ENCODE measurements around the gene NUP205. TPM values are rescaled to one million over a fixed set of nuclear protein-coding genes. Genes with fewer than 3 reads are reported as not detected.

Gene NUP205
- total RNA-seq, 6 experiments from 2014 or later: 32.3 to 54.7 (median 49.9) TPM

DNA sequence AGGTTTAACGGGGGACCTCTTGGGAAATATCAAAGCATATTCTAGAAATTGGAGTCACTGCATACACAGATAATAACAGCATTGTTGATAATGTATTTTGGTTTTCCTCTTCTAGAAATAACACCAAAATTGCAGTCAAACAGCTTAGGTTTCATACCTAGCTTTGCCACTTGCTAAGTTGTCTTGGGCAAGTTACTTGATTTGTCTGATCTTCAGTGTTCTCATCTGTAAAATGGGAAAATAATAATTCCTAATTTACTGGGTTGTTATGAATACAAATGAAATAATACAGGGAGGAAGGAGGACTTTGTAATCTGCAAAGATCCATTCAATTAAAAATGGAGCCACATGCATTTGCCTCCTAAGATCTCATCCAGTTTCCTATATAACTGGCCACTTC is 20.3 kb upstream of the NUP205 start:
- no peak overlapping the region for H3K27ac Mint-ChIP-seq
- H3K27me3 Mint-ChIP-seq (ENCODE audit: insufficient read depth): peaks cover 13% of the 10 kb centered on the region
- TF ChIP-seq, protein P1, sequence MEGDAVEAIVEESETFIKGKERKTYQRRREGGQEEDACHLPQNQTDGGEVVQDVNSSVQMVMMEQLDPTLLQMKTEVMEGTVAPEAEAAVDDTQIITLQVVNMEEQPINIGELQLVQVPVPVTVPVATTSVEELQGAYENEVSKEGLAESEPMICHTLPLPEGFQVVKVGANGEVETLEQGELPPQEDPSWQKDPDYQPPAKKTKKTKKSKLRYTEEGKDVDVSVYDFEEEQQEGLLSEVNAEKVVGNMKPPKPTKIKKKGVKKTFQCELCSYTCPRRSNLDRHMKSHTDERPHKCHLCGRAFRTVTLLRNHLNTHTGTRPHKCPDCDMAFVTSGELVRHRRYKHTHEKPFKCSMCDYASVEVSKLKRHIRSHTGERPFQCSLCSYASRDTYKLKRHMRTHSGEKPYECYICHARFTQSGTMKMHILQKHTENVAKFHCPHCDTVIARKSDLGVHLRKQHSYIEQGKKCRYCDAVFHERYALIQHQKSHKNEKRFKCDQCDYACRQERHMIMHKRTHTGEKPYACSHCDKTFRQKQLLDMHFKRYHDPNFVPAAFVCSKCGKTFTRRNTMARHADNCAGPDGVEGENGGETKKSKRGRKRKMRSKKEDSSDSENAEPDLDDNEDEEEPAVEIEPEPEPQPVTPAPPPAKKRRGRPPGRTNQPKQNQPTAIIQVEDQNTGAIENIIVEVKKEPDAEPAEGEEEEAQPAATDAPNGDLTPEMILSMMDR (IDR thresholded peaks at IDR 0.05): no peak
- DNase-seq: no peak
- H3K36me3 Mint-ChIP-seq (ENCODE audit: low read depth): no peaks in the 10 kb centered on the region
- no peaks in the 10 kb centered on the region for H3K9me3 Mint-ChIP-seq
- H3K4me3 Mint-ChIP-seq: no peak overlapping the region
- H3K4me1 Mint-ChIP-seq (ENCODE audit: low read depth): peaks cover 8% of the 10 kb centered on the region; the same call in 1 of the 2 replicates

- no peaks in the 10 kb centered on the region for H3K9me3 Mint-ChIP-seq
- no peaks in the 10 kb centered on the region for H3K36me3 Mint-ChIP-seq (ENCODE audit: low read depth)
- TF ChIP-seq, protein P1 (IDR thresholded peaks at IDR 0.05): no peak
- H3K4me3 Mint-ChIP-seq: no peak overlapping the region
- DNase-seq: no peak
- H3K4me1 Mint-ChIP-seq (ENCODE audit: low read depth): peaks cover 8% of the 10 kb centered on the region; the same call in 1 of the 2 replicates
- H3K27ac Mint-ChIP-seq: no peak overlapping the region
- H3K27me3 Mint-ChIP-seq (ENCODE audit: insufficient read depth): peaks cover 13% of the 10 kb centered on the region
Measured at GRCh38 chr7:135537905-135538304, 19.8 kb upstream of the NUP205 start.

- H3K27ac Mint-ChIP-seq: no peak overlapping the region
Measured at GRCh38 chr7:135538376-135538775, 19.3 kb upstream of the NUP205 start.

GRCh38 chr7:135539629-135540028 is 18.1 kb upstream of the NUP205 start:
- DNase-seq: no peak
- H3K4me3 Mint-ChIP-seq: no peak overlapping the region
- no peaks in the 10 kb centered on the region for H3K9me3 Mint-ChIP-seq
- no peak overlapping the region for H3K27ac Mint-ChIP-seq
- H3K4me1 Mint-ChIP-seq (ENCODE audit: low read depth): no peaks in the 10 kb centered on the region
- no peaks in the 10 kb centered on the region for H3K36me3 Mint-ChIP-seq (ENCODE audit: low read depth)
- TF ChIP-seq, protein P1 (IDR thresholded peaks at IDR 0.05): no peak
- peaks cover 15% of the 10 kb centered on the region for H3K27me3 Mint-ChIP-seq (ENCODE audit: insufficient read depth)

More at GRCh38 chr7:135538376-135538775, 19.3 kb upstream of the NUP205 start:
- peaks cover 15% of the 10 kb centered on the region for H3K27me3 Mint-ChIP-seq (ENCODE audit: insufficient read depth)
- DNase-seq: no peak
- TF ChIP-seq, protein P1 (IDR thresholded peaks at IDR 0.05): no peak
- no peaks in the 10 kb centered on the region for H3K9me3 Mint-ChIP-seq
- no peak overlapping the region for H3K4me3 Mint-ChIP-seq
- no peaks in the 10 kb centered on the region for H3K36me3 Mint-ChIP-seq (ENCODE audit: low read depth)
- peaks cover 6% of the 10 kb centered on the region; the same call in 1 of the 2 replicates for H3K4me1 Mint-ChIP-seq (ENCODE audit: low read depth)

DNA sequence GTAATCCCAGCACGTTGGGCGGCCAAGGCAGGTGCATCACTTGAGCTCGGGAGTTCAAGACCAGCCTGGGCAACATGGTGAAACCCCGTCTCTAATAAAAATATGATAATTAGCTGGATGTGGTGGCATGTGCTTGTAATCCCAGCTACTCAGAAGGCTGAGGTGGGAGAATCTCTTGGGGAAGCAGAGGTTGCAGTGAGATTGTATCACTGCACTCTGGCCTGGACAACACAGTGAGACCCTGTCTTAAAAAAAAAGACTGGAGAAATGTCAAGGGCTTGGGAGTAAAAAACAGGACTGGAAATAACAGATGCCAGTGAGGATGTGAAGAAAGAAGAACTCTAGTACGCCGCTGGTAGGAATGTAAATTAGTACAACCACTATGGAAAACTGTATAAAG is 16.7 kb upstream of the NUP205 start:
- TF ChIP-seq, protein P1 (IDR thresholded peaks at IDR 0.05): no peak
- Mint-ChIP-seq H3K4me3 (no peak overlapping the region), H3K9me3 (no peaks in the 10 kb centered on the region), H3K4me1 (ENCODE audit: low read depth) (no peaks in the 10 kb centered on the region), H3K27me3 (ENCODE audit: insufficient read depth) (peaks cover 23% of the 10 kb centered on the region), H3K27ac (no peak overlapping the region), H3K36me3 (ENCODE audit: low read depth) (no peaks in the 10 kb centered on the region)
- no peak for DNase-seq

DNA sequence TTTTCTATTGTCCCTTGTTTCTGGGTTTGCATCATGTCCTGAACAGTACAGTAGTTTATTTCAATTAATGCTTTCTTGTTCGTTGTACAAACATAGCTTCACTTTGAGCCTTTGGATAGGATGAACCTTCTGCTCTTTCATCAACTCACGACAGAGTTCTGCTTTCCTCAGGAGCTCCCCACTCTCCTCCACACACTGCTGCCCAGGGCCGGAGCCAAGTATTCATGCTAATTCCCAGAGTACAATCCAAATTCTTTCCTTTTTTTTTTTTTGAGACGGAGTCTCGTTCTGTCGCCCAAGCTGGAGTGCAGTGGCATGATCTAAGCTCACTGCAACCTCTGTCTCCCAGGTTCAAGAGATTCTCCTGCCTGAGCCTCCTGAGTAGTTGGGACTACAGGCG is 7.5 kb upstream of the NUP205 start:
- TF ChIP-seq, protein P1 (IDR thresholded peaks at IDR 0.05): no peak
- H3K27me3 Mint-ChIP-seq (ENCODE audit: insufficient read depth): peaks cover 12% of the 10 kb centered on the region
- H3K4me3 Mint-ChIP-seq: no peak overlapping the region
- no peaks in the 10 kb centered on the region for H3K9me3 Mint-ChIP-seq
- H3K36me3 Mint-ChIP-seq (ENCODE audit: low read depth): no peaks in the 10 kb centered on the region
- DNase-seq: no peak
- H3K27ac Mint-ChIP-seq: no peak overlapping the region
- peaks cover 6% of the 10 kb centered on the region for H3K4me1 Mint-ChIP-seq (ENCODE audit: low read depth)
